Measurements from ENCODE around the gene BTF3. TPM values are rescaled to one million over a fixed set of nuclear protein-coding genes. Genes with fewer than 3 reads are reported as not detected.
"Not testable (repeated sequence)": the region's sequence is repeated elsewhere in the genome, so short reads cannot be mapped to it uniquely, and the experiment has no call there.

BTF3 gene
- total RNA-seq, 1 experiment from 2014 or later = 521 TPM

GRCh38 chr5:73482383-73483136 lies 15.7 kb upstream of the BTF3 start:
- in situ Hi-C loops (cut with HindIII; ENCODE audit: low pct_unique_long_range_greater_than_20kb, low sequenced_read_pairs) = no loop called here
- DNase-seq (ENCODE audit: low read depth, low spot score) = no peak

- in situ Hi-C loops (cut with HindIII; ENCODE audit: low pct_unique_long_range_greater_than_20kb, low sequenced_read_pairs) = no loop called here
- no peak for DNase-seq (ENCODE audit: low read depth, low spot score)
Measured at GRCh38 chr5:73483676-73484075, 14.6 kb upstream of the BTF3 start.

DNA sequence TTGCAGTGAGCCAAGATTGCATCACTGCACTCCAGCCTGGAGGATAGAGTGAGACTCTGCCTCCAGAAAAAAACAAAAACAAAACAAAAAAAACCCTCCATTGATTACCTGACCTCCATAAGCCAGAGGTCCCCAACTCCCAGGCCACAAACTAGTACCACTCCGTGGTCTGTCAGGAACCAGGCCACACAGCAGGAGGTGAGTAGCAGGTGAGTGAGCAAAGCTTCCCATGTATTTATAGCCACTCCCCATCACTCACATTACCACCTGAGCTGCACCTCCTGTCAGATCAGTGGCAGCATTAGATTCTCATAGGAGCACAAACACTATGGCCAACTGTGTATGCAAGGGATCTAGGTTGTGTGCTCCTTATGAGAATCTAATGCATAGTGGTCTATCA lies 13.7 kb upstream of the BTF3 start:
- DNase-seq (ENCODE audit: low read depth, low spot score) = no peak
- in situ Hi-C loops (cut with HindIII; ENCODE audit: low pct_unique_long_range_greater_than_20kb, low sequenced_read_pairs) = no loop called here

GRCh38 chr5:73485715-73486114 lies 12.5 kb upstream of the BTF3 start:
- in situ Hi-C loops (cut with HindIII; ENCODE audit: low pct_unique_long_range_greater_than_20kb, low sequenced_read_pairs) = no loop called here

DNA sequence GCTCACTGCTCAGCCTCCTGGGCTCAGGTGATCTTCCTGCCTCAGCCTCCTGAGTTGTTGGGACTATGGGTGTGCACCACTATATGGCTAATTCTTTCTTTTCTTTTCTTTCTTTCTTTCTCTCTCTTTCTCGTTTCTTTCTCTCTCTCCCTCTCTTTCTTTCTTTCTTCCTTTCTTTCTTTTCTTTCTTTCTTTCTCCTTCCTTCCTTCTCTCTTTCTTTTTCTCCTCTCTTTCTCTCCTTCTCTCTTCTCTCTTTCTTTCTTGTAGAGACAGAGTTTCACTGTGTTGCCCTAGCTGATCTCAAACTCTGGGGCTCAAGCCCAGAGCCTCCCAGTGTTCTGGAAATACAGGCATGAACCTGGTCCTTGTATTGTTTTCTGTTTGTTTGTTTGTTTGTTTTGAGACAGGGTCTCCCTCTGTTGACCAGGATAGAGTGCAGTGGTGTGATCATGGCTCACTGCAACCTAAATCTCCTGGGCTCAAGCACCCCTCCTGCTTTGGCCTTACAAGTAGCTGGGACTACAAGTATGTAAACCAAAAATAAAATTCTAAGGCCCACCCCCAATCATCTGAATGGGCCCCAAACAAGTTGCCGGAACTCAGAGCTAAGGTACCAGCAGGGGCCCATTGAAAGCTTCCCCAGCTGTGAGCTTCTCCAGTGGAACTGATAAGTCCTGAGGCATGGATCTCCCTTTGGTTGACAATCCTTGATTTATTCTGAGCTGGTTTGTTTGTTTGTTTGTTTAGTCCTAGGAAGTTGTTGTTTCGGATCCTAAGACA lies 11.9 kb upstream of the BTF3 start:
- in situ Hi-C loops (cut with HindIII; ENCODE audit: low pct_unique_long_range_greater_than_20kb, low sequenced_read_pairs) = no loop called here
- no peak for DNase-seq (ENCODE audit: low read depth, low spot score)

More at GRCh38 chr5:73485715-73486114, 12.5 kb upstream of the BTF3 start:
- no peak for DNase-seq (ENCODE audit: low read depth, low spot score)

DNA sequence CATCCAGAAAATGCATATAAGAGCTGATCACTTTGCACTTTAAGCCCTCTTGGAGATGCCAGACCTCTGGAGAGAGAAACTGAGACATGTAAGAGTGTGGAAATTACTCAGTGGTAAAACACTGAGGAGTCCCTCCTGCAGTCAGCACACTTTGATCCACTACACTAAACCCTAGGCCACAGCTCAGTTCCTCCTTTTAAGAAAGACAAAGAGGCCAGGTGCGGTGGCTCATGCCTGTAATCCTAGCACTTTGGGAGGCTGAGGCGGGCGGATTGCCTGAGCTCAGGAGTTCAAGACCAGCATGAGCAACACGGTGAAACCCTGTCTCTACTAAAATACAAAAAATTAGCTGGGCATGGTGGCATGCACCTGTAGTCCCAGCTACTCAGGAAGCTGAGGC lies 11.0 kb upstream of the BTF3 start:
- DNase-seq (ENCODE audit: low read depth, low spot score); in situ Hi-C loops (cut with HindIII; ENCODE audit: low pct_unique_long_range_greater_than_20kb, low sequenced_read_pairs): not testable (repeated sequence)

DNA sequence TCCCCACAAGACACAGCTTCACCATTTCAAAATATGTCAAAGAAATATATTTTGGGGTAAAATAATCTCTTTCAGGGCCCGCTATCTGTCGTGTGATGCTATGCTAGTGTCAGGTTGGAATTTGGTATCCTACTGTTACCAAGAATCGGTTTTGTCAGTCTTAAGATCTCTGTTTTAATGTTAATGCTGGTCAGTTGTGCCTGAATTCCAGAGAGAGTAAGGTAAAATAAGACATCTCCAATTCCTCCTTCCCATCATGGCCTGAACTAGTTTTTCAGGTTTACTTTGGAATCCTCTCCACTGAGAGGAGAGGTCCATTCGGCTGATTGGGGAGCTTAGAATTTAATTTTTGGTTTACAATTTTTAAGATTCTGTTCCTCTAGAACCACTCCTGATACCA lies 10.4 kb upstream of the BTF3 start:
- in situ Hi-C loops (cut with HindIII; ENCODE audit: low pct_unique_long_range_greater_than_20kb, low sequenced_read_pairs) = no loop called here
- DNase-seq (ENCODE audit: low read depth, low spot score) = no peak

GRCh38 chr5:73488806-73489205 lies 9.4 kb upstream of the BTF3 start:
- in situ Hi-C loops (cut with HindIII; ENCODE audit: low pct_unique_long_range_greater_than_20kb, low sequenced_read_pairs) = no loop called here
- no peak for DNase-seq (ENCODE audit: low read depth, low spot score)

DNA sequence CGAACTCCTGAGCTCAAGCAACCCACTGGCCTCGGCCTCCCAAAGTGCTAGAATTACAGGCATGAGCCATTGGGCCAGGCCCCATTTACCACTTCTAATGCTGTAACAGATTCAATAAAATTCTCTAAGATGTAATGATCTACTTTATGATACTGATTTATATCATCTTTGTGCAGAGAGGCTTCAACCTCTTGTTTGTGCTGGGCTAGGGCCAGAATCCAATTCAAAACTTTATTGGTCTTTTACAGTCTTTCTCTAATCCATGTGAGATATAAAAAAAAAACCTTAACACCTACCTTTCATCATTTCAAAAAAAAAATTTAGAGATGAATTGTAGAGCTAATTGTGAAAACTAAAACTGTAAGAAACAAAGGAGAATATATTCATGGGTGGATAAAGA lies 8.2 kb upstream of the BTF3 start:
- no peak for DNase-seq (ENCODE audit: low read depth, low spot score)
- in situ Hi-C loops (cut with HindIII; ENCODE audit: low pct_unique_long_range_greater_than_20kb, low sequenced_read_pairs) = no loop called here

DNA sequence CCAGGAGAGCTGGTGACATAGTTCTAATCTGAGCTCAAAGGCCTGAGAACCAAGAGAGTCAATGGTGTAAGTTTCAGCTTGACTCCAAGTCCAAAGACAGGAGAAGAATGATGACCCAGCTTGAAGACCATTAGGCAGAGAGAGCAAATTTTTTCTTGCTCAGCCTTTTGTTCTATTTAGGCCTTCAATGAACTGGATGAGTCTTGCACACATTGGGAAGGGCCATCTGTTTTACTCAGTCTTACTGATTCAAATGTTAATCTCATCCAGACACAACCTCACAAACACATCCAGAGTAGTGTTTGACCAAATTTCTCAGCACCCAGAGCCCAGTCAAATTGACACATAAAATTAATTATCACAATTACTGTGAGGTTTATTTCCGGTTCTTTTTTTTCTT lies 7.1 kb upstream of the BTF3 start:
- in situ Hi-C loops (cut with HindIII; ENCODE audit: low pct_unique_long_range_greater_than_20kb, low sequenced_read_pairs) = no loop called here

GRCh38 chr5:73493421-73493820 lies 4.8 kb upstream of the BTF3 start:
- in situ Hi-C loops (cut with HindIII; ENCODE audit: low pct_unique_long_range_greater_than_20kb, low sequenced_read_pairs) = no loop called here
- no peak for DNase-seq (ENCODE audit: low read depth, low spot score)

More for the DNA sequence above, 7.1 kb upstream of the BTF3 start:
- no peak for DNase-seq (ENCODE audit: low read depth, low spot score)

DNA sequence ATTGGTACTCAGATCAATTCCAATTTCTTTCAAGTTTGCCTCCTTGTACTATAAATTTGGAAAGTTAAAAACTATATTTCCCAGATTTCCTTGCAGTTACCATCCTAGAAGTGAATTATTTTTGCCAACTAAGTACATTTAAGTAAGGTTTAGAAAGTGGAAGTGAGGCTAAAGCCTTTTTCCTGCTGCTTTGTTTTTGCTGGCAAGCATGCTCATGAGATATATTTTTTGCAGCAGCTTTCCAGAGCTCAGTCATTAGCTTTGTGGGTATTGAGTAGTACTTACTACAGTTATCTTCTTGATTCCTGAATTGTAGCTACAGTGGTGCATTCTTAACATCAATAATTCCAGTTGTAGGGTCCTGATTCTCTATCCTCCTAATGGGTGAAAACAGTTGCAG lies 3.5 kb upstream of the BTF3 start:
- in situ Hi-C loops (cut with HindIII; ENCODE audit: low pct_unique_long_range_greater_than_20kb, low sequenced_read_pairs) = no loop called here

DNA sequence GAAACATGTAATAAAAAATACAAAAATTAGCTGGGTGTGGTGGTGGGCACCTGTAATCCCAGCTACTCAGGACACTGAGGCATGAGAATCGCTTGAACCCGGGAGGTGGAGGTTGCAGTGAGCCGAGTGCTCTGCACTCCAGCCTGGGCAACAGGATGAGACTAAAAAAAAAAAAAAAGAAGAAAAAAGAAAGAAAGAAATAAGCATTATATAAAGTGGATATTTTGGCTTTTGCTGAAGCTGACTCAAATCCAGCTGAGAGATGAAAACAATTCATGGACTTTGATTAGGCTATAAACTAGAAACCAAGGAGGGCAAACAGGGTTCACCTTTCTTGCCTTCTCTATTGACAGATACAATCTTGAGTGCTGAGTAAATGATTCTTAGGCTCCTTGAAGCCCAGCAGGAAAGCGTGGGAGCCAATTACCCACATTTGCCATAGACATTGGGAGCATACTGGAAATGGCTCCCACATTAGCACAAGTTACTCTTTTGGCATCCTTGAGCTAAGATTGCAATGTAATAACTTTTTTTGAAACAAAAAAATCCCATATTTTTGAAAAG lies 2.4 kb upstream of the BTF3 start:
- no peak for DNase-seq (ENCODE audit: low read depth, low spot score)
- in situ Hi-C loops (cut with HindIII; ENCODE audit: low pct_unique_long_range_greater_than_20kb, low sequenced_read_pairs) = no loop called here

More for the DNA sequence above, 3.5 kb upstream of the BTF3 start:
- DNase-seq (ENCODE audit: low read depth, low spot score) = no peak

DNA sequence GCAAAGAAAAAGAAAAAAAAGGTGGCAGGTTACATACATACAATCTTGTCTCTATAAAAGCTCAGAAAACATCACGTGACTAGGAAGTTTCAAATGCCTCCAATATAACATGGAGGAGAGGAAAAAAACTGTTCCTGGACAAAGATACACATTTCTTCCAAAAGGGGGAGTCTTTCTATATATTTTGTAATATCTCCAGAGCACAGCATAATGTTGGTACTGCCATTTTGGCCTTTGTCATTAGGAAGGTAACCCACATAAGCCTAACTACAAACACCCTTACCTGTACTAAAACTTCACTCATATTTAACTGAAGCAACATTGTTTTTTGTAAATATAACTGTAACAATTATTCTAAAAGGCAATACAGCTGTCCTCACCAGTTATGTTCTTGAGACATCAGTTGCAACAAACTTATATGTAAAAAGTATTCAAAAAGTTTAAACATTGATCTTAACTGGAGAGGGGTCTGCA lies 1.2 kb upstream of the BTF3 start:
- in situ Hi-C loops (cut with HindIII; ENCODE audit: low pct_unique_long_range_greater_than_20kb, low sequenced_read_pairs) = no loop called here
- peak; percentile 91 for DNase-seq (ENCODE audit: low read depth, low spot score)

DNA sequence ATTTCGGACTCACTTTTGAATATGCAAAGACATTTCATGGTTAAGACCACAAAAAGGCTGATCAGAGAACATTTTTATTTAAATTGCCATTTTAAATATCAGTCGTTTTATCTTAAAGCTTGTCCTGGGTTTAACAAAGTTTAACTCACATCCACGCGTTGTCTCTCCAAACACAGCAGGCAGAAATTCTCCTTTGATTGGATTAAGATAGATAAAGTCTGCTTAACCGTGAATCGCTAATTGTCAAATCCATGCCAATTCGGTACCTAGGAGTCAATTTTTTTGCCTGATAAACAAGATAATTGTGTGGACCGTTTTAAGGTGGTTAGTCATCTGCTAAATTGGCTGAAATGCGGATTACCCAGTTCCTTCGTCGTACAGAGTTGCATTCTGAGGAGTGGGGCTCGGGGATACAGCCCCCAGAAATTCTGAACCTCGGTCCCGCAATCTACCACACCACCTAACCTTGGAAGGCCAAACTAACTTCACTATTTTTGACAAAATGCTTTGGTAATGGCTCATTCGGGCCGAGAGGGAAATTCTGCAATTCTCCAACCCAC lies 665 bp upstream of the BTF3 start:
- in situ Hi-C loops (cut with HindIII; ENCODE audit: low pct_unique_long_range_greater_than_20kb, low sequenced_read_pairs) = no loop called here
- DNase-seq (ENCODE audit: low read depth, low spot score) = no peak

DNA sequence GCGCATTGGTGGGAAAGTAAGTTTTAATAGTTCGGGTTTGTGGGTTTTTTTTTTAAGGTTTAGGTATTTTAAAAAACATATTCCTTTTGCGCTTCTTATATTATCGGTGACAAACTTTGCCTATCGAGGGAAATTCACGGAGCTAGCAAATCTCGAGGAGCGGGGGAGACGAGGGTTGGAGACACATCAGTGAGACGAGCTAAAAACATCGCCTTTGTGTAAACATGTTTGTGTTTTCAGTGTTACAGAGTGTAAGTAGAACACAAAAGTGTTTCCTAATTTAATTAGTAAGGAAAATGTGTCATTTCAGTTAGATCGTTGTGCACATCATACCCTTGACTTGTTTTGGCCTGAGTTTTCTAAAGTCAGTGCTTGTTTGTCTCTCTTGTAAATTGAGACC lies 945 bp downstream of the BTF3 start:
- no peak for DNase-seq (ENCODE audit: low read depth, low spot score)
- in situ Hi-C loops (cut with HindIII; ENCODE audit: low pct_unique_long_range_greater_than_20kb, low sequenced_read_pairs) = no loop called here

- no peak for DNase-seq (ENCODE audit: low read depth, low spot score)
- in situ Hi-C loops (cut with HindIII; ENCODE audit: low pct_unique_long_range_greater_than_20kb, low sequenced_read_pairs) = no loop called here
Measured at GRCh38 chr5:73499756-73500155, 1.5 kb downstream of the BTF3 start.

DNA sequence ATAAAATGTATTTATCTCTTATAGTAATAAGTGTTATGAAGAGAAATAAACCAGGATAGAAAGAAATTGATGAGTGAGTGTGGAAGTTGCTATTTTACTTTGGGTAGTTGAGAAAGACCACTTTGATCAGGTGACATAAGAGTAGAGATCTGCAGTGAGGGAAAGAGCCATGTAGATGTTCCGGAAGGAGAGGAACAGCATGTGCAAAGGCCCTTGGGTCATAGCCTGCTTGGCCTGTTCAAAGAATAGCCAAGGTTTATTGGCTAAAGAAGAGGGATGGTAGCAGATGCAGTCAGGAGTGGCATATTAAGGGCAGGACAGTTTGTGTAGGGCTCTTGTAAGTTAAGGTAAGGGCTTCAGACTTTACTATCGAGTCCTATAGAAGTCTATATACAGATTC lies 3.2 kb downstream of the BTF3 start:
- in situ Hi-C loops (cut with HindIII; ENCODE audit: low pct_unique_long_range_greater_than_20kb, low sequenced_read_pairs) = no loop called here
- DNase-seq (ENCODE audit: low read depth, low spot score) = no peak
